PC-3 (cell line): ENCODE results near the gene HYAL4. TPM values are rescaled to one million over a fixed set of nuclear protein-coding genes. Genes with fewer than 3 reads are reported as not detected.

Experiments used
- ATAC-seq: fragments of 200-7000 bp; cut with Tn5 transposase; 2 replicates; pipeline ENCODE4 v1.9.1; 2020; ENCODE audit warnings: mild to moderate bottlenecking, moderate library complexity
- BruUV-seq: library from RNA; stranded (reverse); fragments of 400-500 nt; replicated peaks from 2 replicates; lab custom pipeline; 2021; lab: Mats Ljungman, UMichigan
- CTCF ChIA-PET: fragments of 300-600 bp; sonication (Branson Sonifier 250); formaldehyde crosslinking; loops from one replicate; lab custom pipeline; 2022; ENCODE audit warnings: antibody characterized with exemption; lab: Charles Lee
- POLR2A ChIA-PET: fragments of 300-600 bp; sonication (Branson Sonifier 250); formaldehyde crosslinking; loops from one replicate; lab custom pipeline; 2022; ENCODE audit warnings: antibody characterized with exemption; ENCODE audit not compliant: unreplicated experiment; lab: Charles Lee
- DNase-seq: peaks from one replicate; pipeline ENCODE4 v3.0.0-alpha.2; 2015
- H2AFZ ChIP-seq: fragments of 300-600 bp; sonication (generic); 2 replicates; pipeline ENCODE4 v1.6.0; 2016; ENCODE audit warnings: antibody characterized with exemption, low read length
- H3F3A ChIP-seq: fragments of 300-600 bp; sonication (generic); one replicate; pipeline ENCODE4 v1.6.0; 2017; ENCODE audit warnings: antibody characterized with exemption, low read length, control low read depth, mild to moderate bottlenecking; ENCODE audit not compliant: unreplicated experiment
- H3K27ac ChIP-seq: fragments of 300-600 bp; sonication (generic); 2 replicates; pipeline ENCODE4 v1.5.1; 2016; ENCODE audit warnings: mild to moderate bottlenecking, low read length
- H3K27me3 ChIP-seq: fragments of 300-600 bp; sonication (generic); 2 replicates; pipeline ENCODE4 v1.6.1; 2016; ENCODE audit warnings: low read length, mixed read lengths
- H3K36me3 ChIP-seq: fragments of 300-600 bp; sonication (generic); 2 replicates; pipeline ENCODE4 v1.6.1; 2016; ENCODE audit warnings: low read depth, mixed run types, low read length, mixed read lengths
- H3K4me1 ChIP-seq: fragments of 300-600 bp; sonication (generic); 2 replicates; pipeline ENCODE4 v1.5.1; 2016; ENCODE audit warnings: low read length; ENCODE audit not compliant: insufficient read depth
- H3K4me2 ChIP-seq: fragments of 300-600 bp; sonication (generic); 2 replicates; pipeline ENCODE4 v1.6.0; 2016; ENCODE audit warnings: low read length
- H3K4me3 ChIP-seq: fragments of 300-600 bp; sonication (generic); 2 replicates; pipeline ENCODE4 v1.5.1; 2016; ENCODE audit warnings: mild to moderate bottlenecking, low read length, mixed read lengths
- H3K79me2 ChIP-seq: fragments of 300-600 bp; sonication (generic); 2 replicates; pipeline ENCODE4 v1.6.1; 2017; ENCODE audit warnings: low read length, mixed read lengths
- H3K9ac ChIP-seq: fragments of 300-600 bp; sonication (generic); 2 replicates; pipeline ENCODE4 v1.6.0; 2016; ENCODE audit warnings: mild to moderate bottlenecking, low read length
- H3K9me2 ChIP-seq: fragments of 300-600 bp; sonication (generic); replicated peaks from 2 replicates; pipeline ENCODE4 v1.6.1; 2016; ENCODE audit warnings: mixed run types, low read length, mixed read lengths
- H3K9me3 ChIP-seq: fragments of 300-600 bp; sonication (generic); 2 replicates; pipeline ENCODE4 v1.6.1; 2016; ENCODE audit warnings: low read length, mixed read lengths
- H4K20me1 ChIP-seq: fragments of 300-600 bp; sonication (generic); 2 replicates; pipeline ENCODE4 v1.6.1; 2016; ENCODE audit warnings: low read length, mixed read lengths
- CTCF ChIP-seq: fragments of 300-600 bp; sonication (generic); conservative IDR thresholded peaks from 2 replicates; pipeline ENCODE4 v1.5.1; 2017; ENCODE audit warnings: antibody characterized with exemption, low read depth, mild to moderate bottlenecking, low read length
- EZH2 ChIP-seq: fragments of 300-600 bp; sonication (generic); IDR thresholded peaks from one replicate; pipeline ENCODE4 v1.6.1; 2017; ENCODE audit warnings: antibody characterized with exemption, mild to moderate bottlenecking, low read length; ENCODE audit not compliant: unreplicated experiment
- EZH2phosphoT487 ChIP-seq: fragments of 300-600 bp; sonication (generic); IDR thresholded peaks from 2 replicates; pipeline ENCODE4 v1.6.1; 2018; ENCODE audit warnings: mild to moderate bottlenecking, antibody characterized with exemption, low read length, borderline replicate concordance
- intact Hi-C: fragments of 100-400 bp; cut with micrococcal nuclease; formaldehyde crosslinking; loops from 2 replicates; pipeline ENCODE4 v1.9.0; 2023
- total RNA-seq: library from RNA; depleted of rRNA; stranded (reverse); fragments of >200 nt; gene quantifications from 2 replicates; pipeline ENCODE4 v1.2.3, GENCODE V29; 2014

Gene HYAL4
- total RNA-seq, 1 experiment from 2014 or later = 0.26 TPM

- Histone ChIP-seq H3K27me3 (no peaks in the 10 kb centered on the region), H3K27ac (no peak overlapping the region), H3F3A (no peaks in the 10 kb centered on the region), H3K79me2 (no peaks in the 10 kb centered on the region), H3K36me3 (no peaks in the 10 kb centered on the region), H3K4me2 (no peak overlapping the region), H3K4me1 (peaks cover 7% of the 10 kb centered on the region), H3K9ac (no peak overlapping the region), H3K9me3 (no peaks in the 10 kb centered on the region), H4K20me1 (no peaks in the 10 kb centered on the region), H2AFZ (no peak overlapping the region), H3K9me2 (no peaks in the 10 kb centered on the region), H3K4me3 (no peak overlapping the region)
- ChIA-PET POLR2A (interaction anchor here (0.7 kb wide), 1 partner anchor 36 kb away, joined by 5 read pairs; no protein-coding TSS in a partner anchor), CTCF (interaction anchor here (0.6 to 1.3 kb wide), 3 partner anchors 68 to 220 kb away, joined by 3 to 13 read pairs (median 7); no protein-coding TSS in a partner anchor)
- peak; percentile 95 for ATAC-seq
- DNase-seq = peak; percentile 78
- no TSS peak for BruUV-seq
- intact Hi-C loops = loop anchor here (1.0 to 2.0 kb wide), 4 partner anchors 67 to 230 kb away; no protein-coding TSS in a partner anchor
- TF ChIP-seq CTCF = peak; percentile 82
- TF ChIP-seq EZH2phosphoT487 = no peak
These were observed 20.6 kb downstream of the HYAL4 start for GRCh38 chr7:123865517-123866117.

GRCh38 chr7:123867225-123867624 is 22.3 kb downstream of the HYAL4 start:
- Histone ChIP-seq H3K27me3 (no peaks in the 10 kb centered on the region), H3K9me3 (no peaks in the 10 kb centered on the region), H3K27ac (no peak overlapping the region), H3K9me2 (no peaks in the 10 kb centered on the region), H3K4me1 (peaks cover 7% of the 10 kb centered on the region), H3K9ac (no peak overlapping the region), H2AFZ (no peak overlapping the region), H4K20me1 (no peaks in the 10 kb centered on the region), H3K79me2 (no peaks in the 10 kb centered on the region), H3K4me2 (no peak overlapping the region), H3K4me3 (no peak overlapping the region), H3F3A (no peaks in the 10 kb centered on the region), H3K36me3 (no peaks in the 10 kb centered on the region)
- CTCF ChIA-PET = no interaction called here
- TF ChIP-seq EZH2phosphoT487 = no peak
- no peak for TF ChIP-seq CTCF
- no peak for TF ChIP-seq EZH2
- intact Hi-C loops = no loop called here
- ATAC-seq (no peak), DNase-seq (no peak)
- POLR2A ChIA-PET = no interaction called here
- no TSS peak for BruUV-seq
